Measurements from ENCODE around the gene STAT5A.
"Not testable (repeated sequence)": the region's sequence is repeated elsewhere in the genome, so short reads cannot be mapped to it uniquely, and the experiment has no call there.

The STAT5A gene

GRCh38 chr17:42348104-42348503, 59.8 kb downstream of the STAT5A start:
- Histone ChIP-seq H3K9me3 (no peaks in the 10 kb centered on the region), H3K36me3 (replicated peaks) (peaks cover 18% of the 10 kb centered on the region), H3K27me3 (ENCODE audit: low read depth) (no peaks in the 10 kb centered on the region), H3K4me1 (peaks cover 15% of the 10 kb centered on the region), H3K4me3 (no peak overlapping the region)
- DNase-seq (ENCODE audit: low spot score in 2 of 2) = no peak
- in situ Hi-C loops (cut with MboI; ENCODE audit: low sequenced_read_pairs) = no loop called here

GRCh38 chr17:42354956-42355843, 66.9 kb downstream of the STAT5A start:
- Histone ChIP-seq H3K4me3 (no peak overlapping the region), H3K4me1 (peaks cover 8% of the 10 kb centered on the region), H3K27me3 (ENCODE audit: low read depth) (no peaks in the 10 kb centered on the region), H3K9me3 (no peaks in the 10 kb centered on the region), H3K36me3 (replicated peaks) (no peaks in the 10 kb centered on the region)
- in situ Hi-C loops (cut with MboI; ENCODE audit: low sequenced_read_pairs) = no loop called here
- DNase-seq (ENCODE audit: low spot score in 2 of 2) = no peak

GRCh38 chr17:42358434-42358833, 70.1 kb downstream of the STAT5A start:
- Histone ChIP-seq H3K4me1 (peaks cover 26% of the 10 kb centered on the region), H3K4me3 (no peak overlapping the region)
- in situ Hi-C loops (cut with MboI; ENCODE audit: low sequenced_read_pairs) = no loop called here

GRCh38 chr17:42359133-42359532, 70.8 kb downstream of the STAT5A start:
- in situ Hi-C loops (cut with MboI; ENCODE audit: low sequenced_read_pairs) = no loop called here
- Histone ChIP-seq H3K9me3 (no peaks in the 10 kb centered on the region), H3K4me3 (no peak overlapping the region), H3K4me1 (peaks cover 26% of the 10 kb centered on the region), H3K36me3 (replicated peaks) (no peaks in the 10 kb centered on the region), H3K27me3 (ENCODE audit: low read depth) (no peaks in the 10 kb centered on the region)
- no peak for DNase-seq (ENCODE audit: low spot score in 2 of 2)

More at GRCh38 chr17:42358434-42358833, 70.1 kb downstream of the STAT5A start:
- Histone ChIP-seq H3K9me3 (no peaks in the 10 kb centered on the region), H3K27me3 (ENCODE audit: low read depth) (no peaks in the 10 kb centered on the region), H3K36me3 (replicated peaks) (no peaks in the 10 kb centered on the region)
- DNase-seq (ENCODE audit: low spot score in 2 of 2) = no peak

GRCh38 chr17:42360388-42360787, 72.1 kb downstream of the STAT5A start:
- H3K9me3 ChIP-seq; H3K4me3 ChIP-seq; H3K36me3 ChIP-seq (replicated peaks); H3K27me3 ChIP-seq (ENCODE audit: low read depth); in situ Hi-C loops (cut with MboI; ENCODE audit: low sequenced_read_pairs): not testable (repeated sequence)
- peak in 1 of 2 experiments; percentile 21 for DNase-seq (ENCODE audit: low spot score in 2 of 2)
- H3K4me1 ChIP-seq = peaks cover 25% of the 10 kb centered on the region

Measured in HAP-1 (cell line).